KMS-11 (cell line): Measurements from ENCODE around the gene USP10.

Source experiments
- H2AFZ ChIP-seq: fragments of 200-600 bp; sonication (generic); 2 replicates; pipeline ENCODE4 v1.6.1; 2016; ENCODE audit warnings: antibody characterized with exemption, mixed run types, low read depth
- H3K27ac ChIP-seq: fragments of 200-600 bp; sonication (generic); 2 replicates; pipeline ENCODE4 v1.6.1; 2016; ENCODE audit warnings: mild to moderate bottlenecking, mixed run types
- H3K27me3 ChIP-seq: fragments of 200-600 bp; sonication (generic); 2 replicates; pipeline ENCODE4 v1.6.1; 2017; ENCODE audit warnings: mild to moderate bottlenecking, low read depth, mixed run types, moderate library complexity; ENCODE audit not compliant: insufficient read depth
- H3K36me3 ChIP-seq: fragments of 200-600 bp; sonication (generic); 2 replicates; pipeline ENCODE4 v1.6.1; 2017; ENCODE audit warnings: mild to moderate bottlenecking, mixed run types; ENCODE audit not compliant: insufficient read depth
- H3K4me1 ChIP-seq: fragments of 200-600 bp; sonication (generic); 2 replicates; pipeline ENCODE4 v1.6.1; 2016; ENCODE audit warnings: mild to moderate bottlenecking, low read depth, mixed run types; ENCODE audit not compliant: poor library complexity, severe bottlenecking
- H3K4me2 ChIP-seq: fragments of 200-600 bp; sonication (generic); 2 replicates; pipeline ENCODE4 v1.7.0; 2016; ENCODE audit warnings: mild to moderate bottlenecking, mixed run types
- H3K4me3 ChIP-seq: fragments of 200-600 bp; sonication (generic); IDR thresholded peaks from 2 replicates; pipeline ENCODE4 v1.6.1; 2017; ENCODE audit warnings: low read depth, low read length, mixed read lengths; ENCODE audit not compliant: insufficient read depth
- H3K79me2 ChIP-seq: fragments of 200-600 bp; sonication (generic); 2 replicates; pipeline ENCODE4 v1.6.1; 2016; ENCODE audit warnings: low read depth, mixed run types; ENCODE audit not compliant: insufficient read depth
- H3K9ac ChIP-seq: fragments of 200-600 bp; sonication (generic); 2 replicates; pipeline ENCODE4 v1.6.1; 2016; ENCODE audit warnings: mild to moderate bottlenecking, mixed run types
- H4K20me1 ChIP-seq: fragments of 200-600 bp; sonication (generic); 2 replicates; pipeline ENCODE4 v1.6.1; 2016; ENCODE audit warnings: mild to moderate bottlenecking, mixed run types; ENCODE audit not compliant: insufficient read depth
- CTCF ChIP-seq: fragments of 200-600 bp; sonication (generic); conservative IDR thresholded peaks from 2 replicates; pipeline ENCODE4 v1.6.1; 2017; ENCODE audit warnings: low read depth, mild to moderate bottlenecking, antibody characterized with exemption, low read length, moderate library complexity, mixed read lengths

The USP10 gene

GRCh38 chr16:84670063-84670462, 29.7 kb upstream of the USP10 start:
- no peak overlapping the region for H3K4me3 ChIP-seq

GRCh38 chr16:84672276-84673202, 27.3 kb upstream of the USP10 start:
- Histone ChIP-seq H3K79me2 (no peaks in the 10 kb centered on the region), H4K20me1 (no peaks in the 10 kb centered on the region), H2AFZ (no peak overlapping the region), H3K27ac (no peak overlapping the region), H3K4me2 (no peak overlapping the region), H3K4me1 (no peaks in the 10 kb centered on the region), H3K9ac (no peak overlapping the region), H3K4me3 (no peak overlapping the region), H3K36me3 (no peaks in the 10 kb centered on the region), H3K27me3 (no peaks in the 10 kb centered on the region)
- peak; percentile 92 for TF ChIP-seq CTCF

More at GRCh38 chr16:84670063-84670462, 29.7 kb upstream of the USP10 start:
- Histone ChIP-seq H3K4me2 (no peak overlapping the region), H3K79me2 (no peaks in the 10 kb centered on the region), H4K20me1 (no peaks in the 10 kb centered on the region), H2AFZ (no peak overlapping the region), H3K9ac (no peak overlapping the region), H3K36me3 (no peaks in the 10 kb centered on the region), H3K27ac (no peak overlapping the region), H3K4me1 (no peaks in the 10 kb centered on the region), H3K27me3 (no peaks in the 10 kb centered on the region)
- TF ChIP-seq CTCF: no peak

GRCh38 chr16:84673203-84673535, 26.6 kb upstream of the USP10 start:
- no peaks in the 10 kb centered on the region for H4K20me1 ChIP-seq
- no peaks in the 10 kb centered on the region for H3K4me1 ChIP-seq
- no peak overlapping the region for H3K27ac ChIP-seq
- no peaks in the 10 kb centered on the region for H3K36me3 ChIP-seq
- no peak overlapping the region for H3K4me2 ChIP-seq
- TF ChIP-seq CTCF: no peak
- no peak overlapping the region for H2AFZ ChIP-seq
- H3K27me3 ChIP-seq: no peaks in the 10 kb centered on the region
- no peak overlapping the region for H3K9ac ChIP-seq
- H3K79me2 ChIP-seq: no peaks in the 10 kb centered on the region
- H3K4me3 ChIP-seq: no peak overlapping the region

GRCh38 chr16:84673561-84673960, 26.2 kb upstream of the USP10 start:
- no peak overlapping the region for H3K27ac ChIP-seq
- H3K36me3 ChIP-seq: no peaks in the 10 kb centered on the region
- no peak overlapping the region for H3K4me3 ChIP-seq
- no peak for TF ChIP-seq CTCF
- H3K27me3 ChIP-seq: no peaks in the 10 kb centered on the region
- no peak overlapping the region for H3K9ac ChIP-seq
- H3K4me2 ChIP-seq: no peak overlapping the region
- H3K4me1 ChIP-seq: no peaks in the 10 kb centered on the region
- no peak overlapping the region for H2AFZ ChIP-seq
- H3K79me2 ChIP-seq: no peaks in the 10 kb centered on the region
- H4K20me1 ChIP-seq: no peaks in the 10 kb centered on the region
